ENCODE data around the gene ALKBH8.
"Not testable (repeated sequence)": the region's sequence is repeated elsewhere in the genome, so short reads cannot be mapped to it uniquely, and the experiment has no call there.

The ALKBH8 gene

GRCh38 chr11:107505647-107506225 lies 59.8 kb downstream of the ALKBH8 start:
- DNase-seq: no peak
- H3K36me3 ChIP-seq: no peaks in the 10 kb centered on the region; the same call in 1 of the 2 replicates

DNA sequence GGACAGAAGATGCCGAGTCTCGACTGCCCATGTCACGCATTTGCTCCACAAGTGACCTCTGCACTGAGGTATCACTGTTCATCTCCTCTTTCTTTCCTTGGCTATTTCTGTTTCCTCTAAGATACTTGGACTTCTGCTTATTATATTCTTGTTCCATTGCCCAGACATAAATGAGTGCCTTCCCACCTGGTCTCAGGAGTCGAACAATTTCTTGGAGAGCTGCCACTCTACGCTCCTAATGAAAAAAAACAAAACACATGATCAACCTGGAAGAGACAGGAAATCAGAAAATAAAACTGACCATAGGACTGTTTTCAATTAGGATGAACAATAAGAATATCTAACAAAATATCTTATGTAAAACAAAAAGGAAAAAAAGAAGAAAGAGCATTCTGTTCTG lies 60.6 kb downstream of the ALKBH8 start:
- Histone ChIP-seq H3K27ac (no peak overlapping the region), H3K27me3 (ENCODE audit: insufficient read depth, low read depth, severe bottlenecking) (no peaks in the 10 kb centered on the region), H3K36me3 (no peaks in the 10 kb centered on the region; the same call in 1 of the 2 replicates), H3K4me3 (ENCODE audit: low read depth, low read length) (no peak overlapping the region), H3K9me3 (ENCODE audit: severe bottlenecking) (no peaks in the 10 kb centered on the region)
- no peak for DNase-seq
- TF ChIP-seq, protein P1, sequence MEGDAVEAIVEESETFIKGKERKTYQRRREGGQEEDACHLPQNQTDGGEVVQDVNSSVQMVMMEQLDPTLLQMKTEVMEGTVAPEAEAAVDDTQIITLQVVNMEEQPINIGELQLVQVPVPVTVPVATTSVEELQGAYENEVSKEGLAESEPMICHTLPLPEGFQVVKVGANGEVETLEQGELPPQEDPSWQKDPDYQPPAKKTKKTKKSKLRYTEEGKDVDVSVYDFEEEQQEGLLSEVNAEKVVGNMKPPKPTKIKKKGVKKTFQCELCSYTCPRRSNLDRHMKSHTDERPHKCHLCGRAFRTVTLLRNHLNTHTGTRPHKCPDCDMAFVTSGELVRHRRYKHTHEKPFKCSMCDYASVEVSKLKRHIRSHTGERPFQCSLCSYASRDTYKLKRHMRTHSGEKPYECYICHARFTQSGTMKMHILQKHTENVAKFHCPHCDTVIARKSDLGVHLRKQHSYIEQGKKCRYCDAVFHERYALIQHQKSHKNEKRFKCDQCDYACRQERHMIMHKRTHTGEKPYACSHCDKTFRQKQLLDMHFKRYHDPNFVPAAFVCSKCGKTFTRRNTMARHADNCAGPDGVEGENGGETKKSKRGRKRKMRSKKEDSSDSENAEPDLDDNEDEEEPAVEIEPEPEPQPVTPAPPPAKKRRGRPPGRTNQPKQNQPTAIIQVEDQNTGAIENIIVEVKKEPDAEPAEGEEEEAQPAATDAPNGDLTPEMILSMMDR (IDR thresholded peaks at IDR 0.05; ENCODE audit: low read depth, low read length): no peak

More at GRCh38 chr11:107505647-107506225, 59.8 kb downstream of the ALKBH8 start:
- no peak overlapping the region for H3K27ac ChIP-seq
- H3K27me3 ChIP-seq (ENCODE audit: insufficient read depth, low read depth, severe bottlenecking): no peaks in the 10 kb centered on the region
- no peaks in the 10 kb centered on the region for H3K9me3 ChIP-seq (ENCODE audit: severe bottlenecking)
- TF ChIP-seq, protein P1 (IDR thresholded peaks at IDR 0.05; ENCODE audit: low read depth, low read length): no peak
- H3K4me3 ChIP-seq (ENCODE audit: low read depth, low read length): no peak overlapping the region

DNA sequence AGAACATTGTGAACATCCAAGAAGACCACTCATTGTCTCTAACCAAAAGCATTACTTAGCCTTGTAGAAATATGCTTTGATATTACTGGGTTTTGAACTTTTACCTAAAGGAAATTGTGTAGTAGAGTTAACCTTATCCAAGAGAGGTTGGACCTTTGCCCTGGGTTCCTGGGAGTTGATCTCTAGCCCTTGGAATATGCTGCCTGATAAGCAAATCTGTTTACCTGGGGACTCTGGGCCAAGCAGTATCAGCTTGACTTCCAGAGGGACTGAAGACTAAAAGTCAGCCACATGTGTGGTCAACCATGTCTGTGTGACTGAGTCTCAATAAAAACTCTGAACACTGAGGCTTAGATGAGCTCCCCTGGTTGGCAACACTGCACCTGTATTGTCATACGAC lies 63.8 kb downstream of the ALKBH8 start:
- Histone ChIP-seq H3K27me3 (ENCODE audit: insufficient read depth, low read depth, severe bottlenecking) (no peaks in the 10 kb centered on the region), H3K9me3 (ENCODE audit: severe bottlenecking) (no peaks in the 10 kb centered on the region), H3K36me3 (no peaks in the 10 kb centered on the region; the same call in 1 of the 2 replicates), H3K27ac (no peak overlapping the region), H3K4me3 (ENCODE audit: low read depth, low read length) (no peak overlapping the region)
- TF ChIP-seq, protein P1 (IDR thresholded peaks at IDR 0.05; ENCODE audit: low read depth, low read length): no peak
- no peak for DNase-seq

GRCh38 chr11:107497371-107497770 lies 68.2 kb downstream of the ALKBH8 start:
- not testable (repeated sequence) for H3K9me3 ChIP-seq (ENCODE audit: severe bottlenecking); H3K4me3 ChIP-seq (ENCODE audit: low read depth, low read length); H3K27me3 ChIP-seq (ENCODE audit: insufficient read depth, low read depth, severe bottlenecking); DNase-seq; H3K36me3 ChIP-seq; H3K27ac ChIP-seq

- H3K27me3 ChIP-seq (ENCODE audit: insufficient read depth, low read depth, severe bottlenecking): no peaks in the 10 kb centered on the region
- TF ChIP-seq, protein P1 (IDR thresholded peaks at IDR 0.05; ENCODE audit: low read depth, low read length): no peak
- H3K36me3 ChIP-seq: no peaks in the 10 kb centered on the region
- H3K9me3 ChIP-seq (ENCODE audit: severe bottlenecking): no peaks in the 10 kb centered on the region
- no peak overlapping the region for H3K27ac ChIP-seq
- no peak for DNase-seq
- no peak overlapping the region for H3K4me3 ChIP-seq (ENCODE audit: low read depth, low read length)
These were observed 69.5 kb downstream of the ALKBH8 start for GRCh38 chr11:107496011-107496410.

DNA sequence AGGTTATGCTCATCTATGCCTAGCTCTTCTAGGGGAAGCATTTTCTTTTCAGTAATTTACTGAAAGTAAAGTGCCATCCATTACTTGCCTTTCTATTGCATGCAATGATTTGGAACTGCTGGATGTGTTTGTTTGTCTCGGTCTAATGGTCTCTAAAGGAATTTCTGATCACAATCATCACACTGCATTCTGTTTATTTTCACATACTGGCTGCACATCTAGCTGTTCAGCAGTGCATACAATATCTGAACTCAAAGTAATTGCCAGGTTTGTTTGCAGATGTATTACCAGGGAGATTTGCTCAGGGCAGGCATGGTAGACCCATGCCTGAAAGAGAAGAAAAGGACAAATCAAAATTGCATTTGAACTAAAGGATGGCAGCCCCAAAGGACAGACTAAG lies 71.5 kb downstream of the ALKBH8 start:
- Histone ChIP-seq H3K27me3 (ENCODE audit: insufficient read depth, low read depth, severe bottlenecking) (no peaks in the 10 kb centered on the region), H3K36me3 (no peaks in the 10 kb centered on the region), H3K27ac (no peak overlapping the region), H3K9me3 (ENCODE audit: severe bottlenecking) (no peaks in the 10 kb centered on the region), H3K4me3 (ENCODE audit: low read depth, low read length) (no peak overlapping the region)
- no peak for DNase-seq
- TF ChIP-seq, protein P1 (IDR thresholded peaks at IDR 0.05; ENCODE audit: low read depth, low read length): no peak
